HG03196 (cell line): ENCODE data around the gene CCDC85C.

ENCODE experiments used
- ATAC-seq: cut with Tn5 transposase; IDR thresholded peaks from one replicate; pipeline ENCODE4 v1.9.1; 2021; ENCODE audit not compliant: unreplicated experiment

Gene CCDC85C

DNA sequence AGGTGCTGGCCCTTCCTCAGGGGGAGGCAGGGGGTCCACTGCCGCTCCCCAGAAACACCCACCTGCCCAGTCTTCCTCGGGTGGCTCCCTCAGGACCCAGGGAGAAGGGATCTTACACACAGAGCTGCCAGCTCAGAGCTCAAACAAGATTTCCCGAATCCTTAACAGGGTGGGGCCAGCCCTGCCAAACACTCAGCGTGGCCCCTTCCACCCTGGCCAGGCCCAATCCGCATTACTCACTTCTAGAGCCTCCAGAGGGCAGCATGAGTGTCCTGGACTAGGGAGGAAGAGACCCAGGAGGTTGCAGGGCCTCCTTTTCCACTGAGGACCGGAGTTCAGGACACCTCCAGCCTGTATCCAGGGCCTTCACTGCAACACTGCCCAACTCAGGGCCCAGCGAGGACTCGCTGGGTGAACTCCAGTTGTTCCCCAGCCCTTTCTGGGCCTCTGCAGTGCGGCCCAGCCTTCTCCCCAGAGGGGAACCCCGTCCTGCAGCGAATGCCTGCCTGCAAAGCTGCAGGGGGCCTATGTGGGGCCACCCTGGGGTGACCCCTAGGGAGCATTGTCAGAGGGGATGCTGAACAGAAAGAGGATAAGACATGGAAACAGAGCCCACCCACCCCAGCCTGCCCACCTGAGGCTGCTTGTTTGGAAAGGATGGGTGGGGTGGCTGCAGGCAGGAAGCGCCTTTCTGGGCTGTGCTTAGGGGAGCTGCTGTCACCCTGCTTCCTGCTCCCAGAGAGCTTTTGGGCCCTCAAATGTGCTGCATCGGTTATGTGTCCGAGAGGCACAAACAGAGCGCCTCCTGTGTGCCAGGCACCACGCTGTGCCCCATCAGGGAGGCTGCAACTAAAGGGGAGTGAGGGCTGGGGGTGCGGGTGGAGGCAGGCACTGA is 79.0 kb downstream of the CCDC85C start:
- no peak for ATAC-seq

DNA sequence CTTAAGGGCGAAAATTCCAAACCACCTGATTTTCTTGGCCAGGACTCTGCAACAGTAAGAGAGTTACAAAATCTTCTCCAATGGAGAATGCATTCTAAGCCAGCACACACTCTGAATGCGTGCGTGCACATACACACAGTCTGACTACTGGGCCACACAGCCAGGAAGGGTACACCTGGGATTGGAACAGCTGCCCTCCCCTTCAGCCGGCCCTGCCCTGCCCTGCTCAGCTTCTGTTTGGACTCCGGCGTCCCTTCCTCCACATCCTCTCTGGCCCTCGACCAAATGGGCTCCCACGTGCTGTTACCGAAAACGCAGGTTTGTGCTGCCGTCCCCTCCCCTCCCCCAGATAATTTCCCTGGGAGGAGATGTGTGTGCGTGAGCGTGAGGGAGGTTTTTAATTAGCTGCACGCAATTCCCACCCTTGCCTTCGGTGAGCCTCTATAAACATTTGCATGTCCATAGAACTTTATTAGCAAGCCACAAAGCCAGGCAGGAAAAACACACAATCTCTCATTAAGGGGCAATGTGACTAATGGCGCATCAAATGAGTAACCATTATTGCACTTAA is 79.8 kb downstream of the CCDC85C start:
- no peak for ATAC-seq

DNA sequence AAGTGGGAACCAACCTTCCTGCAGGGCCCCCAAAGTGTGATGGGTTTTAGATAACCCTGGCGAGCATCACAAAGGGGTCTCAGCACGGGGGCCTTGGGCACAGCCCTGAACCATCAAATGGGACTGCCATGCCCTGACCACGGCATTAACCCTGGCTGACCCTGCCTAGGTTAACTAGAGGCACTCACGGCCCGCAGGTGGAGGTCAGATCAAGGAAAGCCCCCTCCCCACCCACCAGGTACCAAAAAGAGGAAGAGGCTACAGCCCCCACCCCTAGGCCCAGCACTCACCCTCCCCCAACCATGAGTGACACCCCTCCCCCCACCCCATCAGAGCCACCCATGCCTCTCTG is 80.3 kb downstream of the CCDC85C start:
- ATAC-seq: no peak

DNA sequence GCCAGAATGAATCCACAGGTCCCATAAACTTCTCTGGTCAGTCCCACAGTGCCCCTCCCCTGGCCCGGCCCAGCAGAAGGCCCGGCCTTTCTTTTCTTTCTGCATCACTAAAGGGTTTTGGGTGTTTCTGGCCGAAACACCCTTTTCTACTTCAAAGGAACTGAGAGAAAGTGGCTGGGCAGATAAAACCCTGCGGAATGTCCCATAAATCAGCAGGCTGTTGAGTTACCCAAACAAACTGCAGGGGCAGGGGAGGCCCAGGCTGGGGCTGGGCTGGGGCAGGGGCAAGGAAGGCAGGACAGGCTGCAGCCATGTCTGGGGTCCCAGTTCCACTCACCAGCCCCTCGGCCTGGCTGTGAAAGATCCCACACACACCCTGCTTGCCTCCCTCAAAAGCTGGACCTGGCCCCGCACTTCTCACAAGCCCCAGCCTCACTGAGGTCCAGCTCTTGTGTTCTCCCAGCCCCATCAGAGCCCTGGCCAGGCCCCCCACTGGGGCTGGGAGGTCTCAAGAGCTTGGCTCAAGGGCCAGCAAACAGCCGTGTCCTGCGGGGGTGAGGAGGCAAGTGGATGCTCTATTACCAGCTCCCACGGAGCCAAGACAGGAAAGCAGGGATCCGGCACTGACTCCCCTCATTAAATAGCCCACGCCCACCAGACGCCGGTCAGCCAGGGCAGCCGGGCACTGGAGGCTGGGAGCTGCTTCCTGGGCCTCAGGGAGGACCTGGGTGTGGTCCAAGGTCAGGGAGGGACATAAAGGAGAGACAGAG is 80.9 kb downstream of the CCDC85C start:
- ATAC-seq: no peak

DNA sequence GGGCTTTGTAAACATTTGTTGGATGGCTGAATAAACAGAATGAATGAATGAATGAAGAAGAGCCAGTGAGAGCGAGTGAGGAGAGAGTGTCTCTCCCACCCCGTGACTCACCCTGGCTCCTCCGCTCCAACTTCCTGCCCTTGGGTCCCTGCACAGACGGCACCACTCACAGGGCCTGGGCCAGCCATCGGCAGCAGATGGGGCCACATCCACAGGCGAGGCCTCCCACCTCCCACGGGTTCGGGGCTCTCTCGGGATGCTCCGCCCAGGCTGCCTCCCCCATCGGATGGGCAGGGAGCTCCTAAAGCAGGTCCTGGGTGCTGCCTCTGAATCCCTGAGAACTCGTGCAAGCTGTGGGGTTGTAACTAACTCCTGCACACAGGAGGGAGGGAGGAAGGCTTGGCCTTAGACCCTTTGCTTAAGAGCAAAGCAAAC is 81.5 kb downstream of the CCDC85C start:
- no peak for ATAC-seq

DNA sequence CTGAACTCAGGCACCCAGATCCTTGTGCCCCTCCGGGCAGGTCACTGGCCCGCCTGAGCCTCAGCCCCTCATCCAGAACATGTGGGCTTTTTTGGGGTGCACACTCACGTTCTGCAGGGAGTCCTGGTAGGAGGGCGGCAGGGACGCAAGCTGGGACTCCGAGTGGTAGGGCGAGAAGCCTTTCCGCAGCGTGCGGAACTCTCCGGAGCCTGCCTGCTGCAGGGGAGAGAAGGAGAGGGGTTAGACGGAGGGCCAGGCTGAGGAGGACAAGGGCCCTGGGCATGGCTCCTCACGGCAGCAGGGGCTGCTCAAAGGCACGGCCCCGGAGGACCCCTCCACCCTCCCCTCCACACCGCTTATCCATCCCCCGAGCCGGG is 82.0 kb downstream of the CCDC85C start:
- ATAC-seq: no peak

DNA sequence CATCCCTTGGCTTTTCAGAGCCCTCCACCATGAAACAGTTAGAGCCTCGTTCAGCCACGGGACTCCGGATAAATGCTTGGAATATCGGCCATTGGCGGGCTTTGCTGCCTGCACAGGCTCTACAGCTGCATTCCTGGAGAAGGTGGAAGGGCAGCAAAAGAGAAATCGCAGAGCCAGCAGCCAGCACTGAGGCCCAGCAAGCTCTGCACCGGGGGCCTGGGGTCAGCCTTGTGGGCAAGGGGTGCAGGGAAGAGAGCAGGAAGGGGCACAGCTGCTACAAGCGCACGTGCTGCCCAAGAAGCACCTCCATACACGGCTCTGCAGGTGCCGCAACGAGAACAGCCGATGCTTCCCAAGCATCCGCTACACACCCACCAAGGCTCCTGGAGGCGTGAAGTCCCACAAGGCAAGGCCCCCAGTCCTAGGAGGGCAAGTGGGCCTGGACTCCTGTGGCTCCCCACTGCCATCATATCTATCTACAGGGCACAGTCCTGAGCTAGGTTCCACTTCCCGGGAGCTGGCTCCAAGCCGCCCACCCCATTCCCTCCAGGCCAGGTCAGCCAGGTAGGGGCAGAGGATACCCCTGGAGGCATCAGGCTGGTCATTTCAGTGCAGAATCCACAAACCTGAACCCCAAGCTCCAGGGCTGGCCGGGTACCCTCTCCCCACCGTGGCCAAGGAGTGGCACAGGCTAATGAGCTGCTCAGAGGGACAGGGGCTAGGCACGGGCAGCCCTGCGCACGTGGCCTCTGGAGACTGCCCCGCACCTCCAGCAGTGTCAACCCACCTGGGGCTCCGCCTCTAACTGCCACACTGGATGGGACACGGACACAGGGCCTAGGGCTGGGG is 82.6 kb downstream of the CCDC85C start:
- ATAC-seq: no peak

DNA sequence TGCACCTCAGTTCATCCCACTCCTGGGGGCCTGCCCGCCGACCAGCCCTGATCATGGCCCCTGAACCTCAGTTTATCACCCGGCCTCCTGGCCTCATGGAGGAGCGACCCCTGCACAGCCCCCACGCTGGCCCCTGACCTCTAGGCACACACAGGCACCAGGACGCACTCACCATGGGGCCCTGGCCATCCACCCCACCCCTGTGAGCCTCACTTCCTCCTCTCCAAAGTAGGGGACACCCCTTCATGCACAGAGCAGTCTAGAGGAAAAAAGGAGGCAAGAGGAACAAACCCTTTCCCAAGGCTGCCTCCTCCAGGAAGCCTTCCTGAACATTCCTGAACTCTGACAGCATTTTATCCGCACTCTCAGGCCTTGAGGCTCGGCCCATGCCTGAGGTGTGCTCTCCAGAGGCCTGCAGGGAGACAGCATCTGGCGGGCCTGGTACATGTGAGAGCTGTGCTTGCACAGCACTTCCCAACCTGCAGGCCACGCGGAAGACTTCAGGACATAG is 83.4 kb downstream of the CCDC85C start:
- ATAC-seq: no peak

DNA sequence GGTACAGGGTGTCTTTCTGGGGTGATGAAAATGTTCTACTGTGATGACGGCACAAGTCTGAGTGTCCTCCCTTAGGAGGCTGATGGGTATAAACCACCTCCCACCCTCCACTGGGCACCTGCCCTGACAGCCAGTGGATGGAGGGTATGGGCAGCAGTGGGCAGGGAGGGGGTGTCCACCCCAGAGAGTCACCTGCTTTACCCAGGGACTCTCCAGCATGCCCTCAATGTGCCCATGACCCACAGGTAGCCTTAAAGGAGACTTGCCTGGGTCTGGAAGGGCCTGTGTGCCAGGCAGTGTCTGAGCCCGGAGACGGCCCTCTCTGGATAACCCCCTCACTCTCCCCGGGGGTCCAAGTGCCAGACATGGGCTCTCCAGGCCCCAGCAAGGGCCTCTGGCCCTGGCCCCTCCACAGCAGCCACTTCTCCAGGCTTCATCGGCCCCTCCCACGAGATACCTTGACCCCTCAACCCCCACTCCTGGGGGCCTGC is 84.0 kb downstream of the CCDC85C start:
- ATAC-seq: no peak

DNA sequence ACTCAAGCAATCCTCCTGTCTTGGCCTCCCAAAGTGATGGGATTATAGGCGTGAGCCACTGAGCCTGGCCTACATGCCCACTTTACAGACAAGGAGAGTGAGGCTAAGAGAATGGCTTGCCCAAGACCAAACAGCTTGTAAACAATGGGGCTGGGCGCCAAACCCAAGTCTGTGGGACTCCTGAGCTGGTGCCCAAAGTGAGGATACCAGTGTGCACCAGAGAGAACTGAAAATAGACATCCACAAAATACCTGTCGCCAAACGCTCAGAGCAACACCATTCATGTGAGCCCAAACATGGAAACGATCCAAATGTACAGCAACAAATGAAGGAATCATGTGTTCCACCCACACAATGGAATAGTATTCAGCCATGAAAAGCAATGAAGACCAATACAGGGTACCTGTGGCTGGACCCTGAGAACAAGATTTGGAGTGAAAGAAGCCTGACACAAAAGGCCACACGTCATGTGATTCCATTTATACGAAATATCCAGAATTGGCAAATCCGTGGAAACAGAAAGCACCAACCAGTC is 84.6 kb downstream of the CCDC85C start:
- no peak for ATAC-seq

DNA sequence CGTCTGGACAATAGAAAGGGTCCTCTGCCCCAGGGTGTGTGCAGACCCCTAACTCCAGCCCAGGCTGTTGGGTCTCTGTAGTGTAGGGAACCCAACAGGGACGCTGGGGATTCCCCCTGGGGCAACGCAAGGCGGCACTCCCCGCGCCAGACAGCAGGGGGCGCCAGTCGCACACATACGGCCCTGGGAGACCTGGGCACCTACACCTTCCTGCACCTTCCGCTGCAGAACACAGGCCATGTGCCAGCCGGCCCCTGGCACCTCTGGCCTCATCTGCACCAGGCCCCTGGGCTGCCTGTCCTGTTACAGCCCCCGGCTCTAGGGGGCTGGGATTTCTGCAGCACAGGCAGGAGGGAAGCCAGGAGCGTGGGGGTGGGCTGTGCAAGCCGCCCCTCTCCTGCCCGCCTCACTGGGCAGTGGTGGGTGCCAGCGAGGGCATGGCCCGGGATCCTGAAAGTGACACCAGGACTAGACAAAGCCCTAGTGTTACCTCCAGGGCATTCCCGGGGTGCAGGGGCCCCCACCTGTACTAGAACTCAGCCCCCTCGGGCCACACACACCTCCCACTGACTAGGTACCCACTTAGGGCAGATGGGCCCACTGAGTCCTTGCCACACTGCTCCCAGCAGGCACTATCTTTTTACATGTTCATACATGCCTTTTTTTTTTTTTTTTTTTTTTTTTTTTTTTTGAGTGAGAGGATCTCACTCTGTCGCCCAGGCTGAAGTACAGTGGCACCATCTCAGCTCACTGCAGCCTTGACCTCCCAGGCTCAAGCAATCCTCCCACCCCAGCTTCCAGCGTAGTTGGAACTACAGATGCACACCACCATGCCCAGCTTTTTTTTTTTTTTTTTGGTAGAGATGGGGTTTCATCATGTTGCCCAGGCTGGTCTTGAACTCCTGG is 85.3 kb downstream of the CCDC85C start:
- peak; percentile 59 for ATAC-seq

DNA sequence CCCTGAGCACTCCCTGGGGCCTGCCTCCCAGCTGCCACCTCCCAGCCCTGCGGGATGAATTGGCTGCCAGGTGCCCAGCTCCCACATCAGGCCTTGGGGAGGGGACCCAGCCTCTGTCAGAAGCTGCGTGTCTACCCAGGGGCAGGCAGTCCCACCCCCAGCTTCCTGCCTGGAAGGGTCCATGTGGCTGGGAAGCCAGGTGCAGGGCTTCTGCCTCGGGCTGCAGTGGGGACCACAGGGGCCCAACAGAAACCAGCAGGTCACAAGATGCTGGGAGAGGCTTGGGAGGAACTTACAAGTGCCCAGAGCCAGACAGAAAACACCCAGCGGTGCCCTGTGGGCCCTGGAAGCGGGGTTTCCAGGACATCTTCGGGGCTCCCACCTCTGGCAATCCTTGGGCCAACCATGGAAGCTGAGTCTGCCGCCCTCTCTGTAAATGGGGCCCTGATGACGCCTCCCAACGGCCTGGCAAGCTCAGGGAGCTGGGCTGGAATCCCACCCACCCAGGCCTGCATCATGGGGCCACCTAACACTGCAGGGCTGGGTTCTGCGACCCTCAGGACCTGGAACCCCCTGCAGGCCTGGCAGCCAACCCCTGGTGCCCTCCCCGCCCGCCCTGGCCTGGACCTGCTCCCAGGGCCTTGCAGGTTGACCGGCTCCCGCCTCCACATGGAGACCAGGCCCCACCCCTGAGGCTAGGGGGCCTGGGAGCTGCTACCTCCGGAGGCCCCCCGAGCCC is 86.2 kb downstream of the CCDC85C start:
- no peak for ATAC-seq

DNA sequence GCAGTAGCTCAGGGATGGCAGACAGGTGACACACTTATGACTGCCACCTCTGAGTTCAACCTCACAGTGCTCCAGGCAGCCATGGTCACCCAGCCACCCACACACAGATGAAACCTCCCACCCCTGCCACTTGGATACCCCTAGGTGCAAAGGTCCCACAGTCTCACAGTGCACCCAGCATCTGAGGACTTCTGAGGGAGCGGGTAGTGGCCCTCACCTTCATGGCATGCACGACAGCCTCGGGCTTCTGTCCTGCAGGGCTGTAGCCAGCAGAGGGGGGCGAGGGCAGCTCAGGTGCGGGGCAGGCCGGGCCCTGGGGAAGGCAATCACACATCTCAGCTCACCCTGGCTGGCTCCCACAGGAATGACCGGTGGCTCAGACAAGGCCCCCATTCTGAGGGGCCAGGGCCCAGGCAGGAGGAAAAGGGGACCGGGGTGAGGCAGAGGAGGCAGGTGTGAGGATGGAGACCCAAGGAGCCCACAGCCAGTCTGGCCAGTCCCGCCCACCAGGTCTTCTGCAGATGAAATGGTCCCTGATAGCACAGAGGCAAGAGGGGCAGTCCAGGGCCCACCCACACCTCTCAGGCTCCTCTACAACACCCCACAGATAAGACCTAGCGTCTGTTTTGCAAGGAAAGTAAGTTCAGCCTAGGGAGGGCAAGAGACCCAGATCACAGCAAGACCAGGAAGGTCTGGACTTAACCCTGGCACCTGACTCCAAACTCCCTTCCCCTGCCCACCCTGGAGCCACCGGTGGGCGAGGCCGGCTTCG is 87.0 kb downstream of the CCDC85C start:
- ATAC-seq: no peak

DNA sequence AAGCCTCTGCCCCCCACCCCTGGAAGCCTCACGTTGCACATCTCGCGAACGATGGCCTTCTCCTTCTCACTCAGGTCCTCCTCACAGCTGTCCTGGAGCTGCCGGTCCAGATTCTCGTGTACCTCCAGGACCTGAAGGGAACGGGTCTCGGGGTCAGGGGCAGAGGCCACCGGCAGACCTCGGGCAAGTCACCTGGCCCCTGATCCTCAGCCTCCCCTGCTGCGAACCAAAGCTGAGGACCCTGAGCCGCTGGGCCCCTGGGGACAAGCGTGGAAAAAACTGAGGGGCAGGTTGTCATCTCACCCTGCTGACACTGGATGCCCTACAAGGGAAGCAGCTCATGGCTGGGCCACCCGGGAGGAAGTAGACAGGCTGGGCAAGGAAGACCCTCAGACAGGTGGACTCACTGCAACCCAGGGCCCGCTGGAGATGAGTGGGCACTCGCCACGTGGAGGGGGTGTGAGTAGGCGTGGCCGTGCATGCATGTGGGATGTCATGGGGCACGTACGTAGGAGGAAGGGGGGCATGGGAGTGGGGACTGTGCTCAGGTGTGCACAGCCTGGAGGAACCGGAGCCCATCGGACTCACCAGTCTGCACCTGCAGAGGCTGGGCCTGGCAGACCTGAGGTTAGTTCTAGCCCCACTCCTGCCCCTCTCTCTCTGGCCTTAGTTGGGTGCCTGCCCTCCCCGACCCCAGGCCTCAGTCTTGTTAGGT is 87.7 kb downstream of the CCDC85C start:
- ATAC-seq: no peak

DNA sequence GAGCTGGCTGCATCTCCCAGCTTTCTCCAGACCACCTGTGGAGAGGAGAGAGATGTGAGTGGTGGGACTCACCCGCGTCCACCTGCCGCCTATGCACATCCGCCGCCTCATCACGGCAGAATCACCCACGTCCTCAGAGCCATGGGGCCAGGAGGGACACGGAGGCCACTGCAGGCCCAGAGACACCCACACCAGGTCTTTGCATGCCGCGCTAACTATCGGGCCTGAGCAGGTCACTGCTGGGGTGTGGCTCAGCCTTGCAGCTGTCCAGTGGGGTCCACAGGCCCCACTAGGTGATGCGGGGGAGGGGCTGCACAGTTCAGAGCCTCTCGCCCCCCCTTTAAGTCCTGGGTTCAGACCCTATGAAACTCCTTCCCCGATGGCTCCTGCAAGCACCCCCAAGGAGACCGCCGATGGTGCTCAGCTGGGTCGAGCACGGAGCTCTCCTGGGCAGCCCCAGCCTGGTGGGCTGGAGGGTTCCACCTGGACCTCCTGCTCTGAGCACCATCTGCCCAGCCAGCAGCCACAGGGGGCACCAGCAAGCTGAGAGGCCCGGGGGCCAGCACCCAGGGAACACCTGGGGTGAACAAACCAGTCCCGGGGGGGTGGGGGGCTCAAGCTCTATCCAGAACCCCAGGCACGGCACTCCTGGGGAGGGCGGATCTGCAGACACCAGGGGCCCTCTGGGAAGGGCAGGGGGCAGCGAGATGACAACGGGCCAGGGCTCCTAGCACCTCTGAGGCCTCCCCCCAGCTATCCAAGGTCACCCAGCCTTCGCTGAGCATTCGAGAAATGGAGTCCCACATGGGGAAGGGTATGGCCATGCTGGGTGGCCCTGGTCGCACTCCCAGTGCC is 88.5 kb downstream of the CCDC85C start:
- no peak for ATAC-seq

DNA sequence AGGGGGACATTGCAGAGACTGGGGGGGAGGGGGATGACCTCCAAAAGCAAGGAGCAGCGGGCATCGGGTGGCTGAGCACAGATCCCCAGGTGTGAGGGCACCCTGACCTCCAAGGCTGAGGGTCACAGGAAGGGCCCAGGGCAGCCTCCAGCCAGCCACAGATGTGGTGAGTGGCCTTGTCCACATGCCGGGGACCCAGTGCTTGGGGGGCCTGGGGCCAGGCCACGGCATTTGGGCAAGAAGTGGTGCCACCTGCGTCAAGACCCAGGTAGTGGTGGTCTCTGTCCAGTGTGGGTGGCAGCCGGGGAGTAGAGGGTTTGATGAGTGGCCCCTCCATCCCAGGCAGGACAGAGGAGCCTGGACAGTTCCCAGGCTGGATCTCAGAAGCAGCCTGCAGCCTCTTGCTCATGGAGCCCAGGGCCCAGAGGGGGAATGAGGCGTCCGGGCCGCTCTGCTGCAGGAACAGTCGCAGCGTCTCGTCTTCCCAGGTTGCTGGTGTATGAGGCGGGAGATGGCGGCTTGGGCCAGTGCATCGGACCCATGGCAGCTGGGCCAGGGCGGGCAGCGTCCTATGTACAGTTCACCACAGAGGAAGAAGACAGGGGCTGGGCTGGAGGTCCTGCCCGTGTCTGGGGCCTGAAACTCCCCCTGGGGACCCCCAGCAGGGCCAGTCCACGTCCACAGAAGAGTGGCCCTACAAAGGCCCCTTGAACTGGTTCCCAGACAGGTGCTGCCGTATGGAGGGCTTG is 89.3 kb downstream of the CCDC85C start:
- ATAC-seq: no peak
